Coronary artery (tissue), 2 donors: ENCODE measurements around the gene KRTAP5-11.
"Not testable (repeated sequence)": the region's sequence is repeated elsewhere in the genome, so short reads cannot be mapped to it uniquely, and the experiment has no call there.

Experiments used
- DNase-seq: peaks from one replicate; pipeline ENCODE4 v3.0.0-alpha.2; 2017; ENCODE audit warnings: low spot score
- H3K27ac ChIP-seq, 2 donors: fragments of 200-600 bp; sonication (generic); one replicate each; pipeline ENCODE4 v1.5.1; 2016 to 2019
- H3K4me3 ChIP-seq: fragments of 200-600 bp; sonication (generic); 2 replicates; pipeline ENCODE4 v1.5.1; 2016; ENCODE audit warnings: mild to moderate bottlenecking, moderate library complexity
- CTCF ChIP-seq: fragments of 200-600 bp; sonication (generic); IDR thresholded peaks from one replicate; pipeline ENCODE4 v1.5.1; 2019; ENCODE audit warnings: antibody characterized with exemption

Gene KRTAP5-11

GRCh38 chr11:71543866-71544265, 38.8 kb downstream of the KRTAP5-11 start:
- Histone ChIP-seq H3K4me3 (no peak overlapping the region), H3K27ac (no peak overlapping the region)
- TF ChIP-seq CTCF = no peak
- DNase-seq = no peak

DNA sequence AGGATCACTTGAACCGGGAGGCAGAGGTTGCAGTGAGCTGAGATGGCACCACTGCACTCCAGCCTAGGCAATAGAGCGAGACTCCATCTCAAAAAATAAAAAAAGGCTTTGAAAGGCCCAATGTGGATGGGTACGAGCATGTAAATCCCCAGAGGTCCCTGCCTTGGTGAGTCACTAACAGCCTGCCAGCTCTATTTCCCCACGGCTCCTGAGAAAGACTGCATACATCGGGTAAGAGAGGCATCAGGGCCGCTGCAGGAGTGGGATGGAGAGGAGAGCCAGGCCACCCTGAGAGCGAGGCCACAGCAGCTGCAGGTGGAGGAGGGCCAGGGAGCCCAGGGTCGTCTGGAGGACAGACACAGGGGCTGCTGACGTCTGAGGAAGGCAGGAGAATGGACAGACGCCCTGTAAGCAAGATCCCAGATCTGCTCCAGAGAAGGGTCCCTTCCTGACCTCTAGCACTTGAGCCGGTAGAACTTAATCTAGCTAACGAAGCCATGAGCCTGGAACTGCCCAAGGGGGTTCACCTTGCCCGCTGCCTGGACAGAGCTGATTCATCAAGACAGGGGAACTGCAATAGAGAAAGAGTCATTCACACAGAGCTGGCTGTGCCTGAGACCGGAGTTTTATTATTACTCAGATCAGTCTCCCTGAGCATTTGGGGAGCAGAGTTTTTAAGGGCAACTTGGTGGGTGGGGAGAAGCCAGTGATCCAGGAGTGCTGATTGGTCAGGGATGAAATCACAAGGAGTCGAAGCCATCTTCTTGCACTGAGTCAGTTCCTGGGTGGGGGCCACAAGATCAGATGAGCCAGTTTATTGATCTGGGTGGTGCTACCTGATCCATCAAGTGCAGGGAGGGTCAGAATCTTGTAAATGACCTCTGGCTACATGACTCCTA, 39.5 kb downstream of the KRTAP5-11 start:
- H3K4me3 ChIP-seq = no peak overlapping the region
- no peak for TF ChIP-seq CTCF
- H3K27ac ChIP-seq = no peak overlapping the region
- no peak for DNase-seq

GRCh38 chr11:71542382-71542781, 40.3 kb downstream of the KRTAP5-11 start:
- Histone ChIP-seq H3K4me3 (no peak overlapping the region), H3K27ac (no peak overlapping the region)
- no peak for TF ChIP-seq CTCF
- DNase-seq = no peak

- DNase-seq, H3K27ac ChIP-seq, H3K4me3 ChIP-seq: not testable (repeated sequence)
Observed at GRCh38 chr11:71540521-71541304, 42.0 kb downstream of the KRTAP5-11 start.

GRCh38 chr11:71539971-71540370, 42.7 kb downstream of the KRTAP5-11 start:
- H3K27ac ChIP-seq, H3K4me3 ChIP-seq, DNase-seq: not testable (repeated sequence)

DNA sequence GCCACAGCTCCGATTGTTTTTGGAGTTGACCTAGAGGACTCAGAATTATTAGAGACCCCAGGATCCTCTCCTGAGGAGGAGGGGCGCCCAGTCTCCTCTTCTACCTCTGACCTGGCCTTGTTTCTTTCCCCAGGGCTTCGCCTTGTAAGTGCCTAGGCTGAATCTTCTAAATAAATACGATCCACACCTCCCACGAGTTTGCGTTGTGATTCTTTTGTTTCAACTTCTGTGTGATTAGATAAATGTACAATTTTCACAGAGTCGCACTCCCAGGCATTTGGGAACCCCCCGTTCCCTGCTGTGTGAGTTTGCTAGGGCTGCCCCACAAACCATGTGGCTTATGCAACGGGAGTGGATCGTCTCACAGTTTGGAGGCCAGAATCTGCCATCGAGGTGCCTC, 43.7 kb downstream of the KRTAP5-11 start:
- DNase-seq = no peak
- Histone ChIP-seq H3K4me3 (no peak overlapping the region), H3K27ac (no peak overlapping the region)
- no peak for TF ChIP-seq CTCF

DNA sequence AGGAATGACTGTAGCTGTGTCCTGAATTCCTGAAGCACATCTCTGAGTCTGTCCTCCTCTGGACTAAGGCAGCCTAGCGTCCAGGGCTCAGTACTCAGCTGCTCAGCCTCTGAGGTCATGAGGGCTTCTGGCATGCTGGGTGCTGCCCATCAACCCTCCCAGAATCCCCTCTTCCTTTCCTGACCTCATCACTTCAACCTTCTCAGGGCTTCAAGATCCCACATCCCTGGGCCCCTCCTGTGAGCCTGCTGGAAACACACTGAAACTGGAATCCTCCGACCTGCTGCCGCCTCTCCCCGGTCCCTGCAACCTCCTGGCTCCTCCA, 44.0 kb downstream of the KRTAP5-11 start:
- Histone ChIP-seq H3K4me3 (no peak overlapping the region), H3K27ac (no peak overlapping the region)
- TF ChIP-seq CTCF = no peak
- no peak for DNase-seq

GRCh38 chr11:71537977-71538665, 44.6 kb downstream of the KRTAP5-11 start, which contains the start of gene KRTAP5-8:
Gene KRTAP5-8, plus strand, starts transcription at chr11:71538025. Its CDS starts 31 bp downstream, at chr11:71538056.
- not testable (repeated sequence) for DNase-seq, H3K27ac ChIP-seq, H3K4me3 ChIP-seq
